Loucy (cell line): Measurements from ENCODE around the gene KCNQ5.

Experiments used
- H2AFZ ChIP-seq: fragments of 200-600 bp; sonication (generic); 2 replicates; pipeline ENCODE4 v1.6.0; 2016; ENCODE audit warnings: antibody characterized with exemption, mild to moderate bottlenecking, low read length, moderate library complexity
- H3F3A ChIP-seq: fragments of 200-600 bp; 2 replicates; pipeline ENCODE4 v1.6.0; 2016; ENCODE audit warnings: antibody characterized with exemption, low read depth, mild to moderate bottlenecking
- H3K27me3 ChIP-seq: fragments of 200-600 bp; sonication (generic); 2 replicates; pipeline ENCODE4 v1.6.1; 2014; ENCODE audit warnings: low read length, mild to moderate bottlenecking; ENCODE audit not compliant: insufficient read depth, poor library complexity, severe bottlenecking
- H3K36me3 ChIP-seq: fragments of 200-600 bp; sonication (generic); 2 replicates; pipeline ENCODE4 v1.6.1; 2016; ENCODE audit warnings: low read length; ENCODE audit not compliant: insufficient read depth
- H3K4me1 ChIP-seq: fragments of 200-600 bp; sonication (generic); 2 replicates; pipeline ENCODE4 v1.5.1; 2014; ENCODE audit warnings: low read length, mild to moderate bottlenecking; ENCODE audit not compliant: insufficient read depth, poor library complexity, severe bottlenecking
- H3K4me2 ChIP-seq: fragments of 200-600 bp; sonication (generic); 2 replicates; pipeline ENCODE4 v1.6.0; 2014; ENCODE audit warnings: antibody characterized with exemption, low read length, low read depth, mild to moderate bottlenecking; ENCODE audit not compliant: poor library complexity, severe bottlenecking
- H3K4me3 ChIP-seq: fragments of 200-600 bp; sonication (generic); 2 replicates; pipeline ENCODE4 v1.5.1; 2014; ENCODE audit warnings: low read length, mild to moderate bottlenecking, mixed read lengths; ENCODE audit not compliant: poor library complexity, severe bottlenecking
- H3K79me2 ChIP-seq: fragments of 200-600 bp; sonication (generic); 2 replicates; pipeline ENCODE4 v1.6.1; 2014; ENCODE audit warnings: low read length; ENCODE audit not compliant: insufficient read depth
- H3K9ac ChIP-seq: fragments of 200-600 bp; sonication (generic); 2 replicates; pipeline ENCODE4 v1.6.0; 2014; ENCODE audit warnings: mild to moderate bottlenecking, low read depth, low read length, moderate library complexity; ENCODE audit not compliant: poor library complexity, severe bottlenecking
- H3K9me2 ChIP-seq: fragments of 200-600 bp; sonication (generic); replicated peaks from 2 replicates; pipeline ENCODE4 v1.6.1; 2016; ENCODE audit warnings: low read depth, low read length, mixed read lengths
- H3K9me3 ChIP-seq: fragments of 200-600 bp; sonication (generic); 2 replicates; pipeline ENCODE4 v1.6.1; 2014; ENCODE audit warnings: mild to moderate bottlenecking, antibody characterized with exemption, low read length, low read depth; ENCODE audit not compliant: insufficient read depth
- H4K20me1 ChIP-seq: fragments of 200-600 bp; sonication (generic); 2 replicates; pipeline ENCODE4 v1.6.0; 2014; ENCODE audit warnings: antibody characterized with exemption, low read length, mild to moderate bottlenecking; ENCODE audit not compliant: insufficient read depth, poor library complexity, severe bottlenecking
- CTCF ChIP-seq: fragments of 200-600 bp; sonication (generic); conservative IDR thresholded peaks from 2 replicates; pipeline ENCODE4 v1.5.1; 2014; ENCODE audit warnings: mild to moderate bottlenecking, antibody characterized with exemption, low read length
- EZH2phosphoT487 ChIP-seq: fragments of 200-600 bp; IDR thresholded peaks from 2 replicates; pipeline ENCODE4 v1.6.1; 2018; ENCODE audit warnings: antibody characterized with exemption, mild to moderate bottlenecking, moderate library complexity, borderline replicate concordance

Gene KCNQ5

GRCh38 chr6:73045609-73046008, 423.7 kb downstream of the KCNQ5 start:
- no peak overlapping the region for H3K4me2 ChIP-seq
- TF ChIP-seq EZH2phosphoT487, result no peak
- TF ChIP-seq CTCF, result no peak
- H3K4me1 ChIP-seq, result no peaks in the 10 kb centered on the region
- H4K20me1 ChIP-seq, result no peaks in the 10 kb centered on the region
- no peaks in the 10 kb centered on the region for H3K9me2 ChIP-seq
- H3K27me3 ChIP-seq, result no peaks in the 10 kb centered on the region
- no peaks in the 10 kb centered on the region for H3K79me2 ChIP-seq
- no peak overlapping the region for H3K4me3 ChIP-seq
- H3K9ac ChIP-seq, result no peak overlapping the region
- H3K9me3 ChIP-seq, result no peaks in the 10 kb centered on the region
- no peaks in the 10 kb centered on the region for H3F3A ChIP-seq
- H2AFZ ChIP-seq, result no peak overlapping the region
- H3K36me3 ChIP-seq, result no peaks in the 10 kb centered on the region

- H3K4me1 ChIP-seq, result no peaks in the 10 kb centered on the region
- H3K4me2 ChIP-seq, result no peak overlapping the region
- no peaks in the 10 kb centered on the region for H3F3A ChIP-seq
- no peaks in the 10 kb centered on the region for H3K27me3 ChIP-seq
- H3K9me2 ChIP-seq, result no peaks in the 10 kb centered on the region
- H3K4me3 ChIP-seq, result no peak overlapping the region
- no peaks in the 10 kb centered on the region for H4K20me1 ChIP-seq
- H3K36me3 ChIP-seq, result no peaks in the 10 kb centered on the region
- no peaks in the 10 kb centered on the region for H3K9me3 ChIP-seq
- no peaks in the 10 kb centered on the region for H3K79me2 ChIP-seq
- no peak overlapping the region for H2AFZ ChIP-seq
- no peak for TF ChIP-seq EZH2phosphoT487
- TF ChIP-seq CTCF, result no peak
- H3K9ac ChIP-seq, result no peak overlapping the region
Observed at GRCh38 chr6:73047801-73048200, 425.9 kb downstream of the KCNQ5 start.

- H3K27me3 ChIP-seq, result no peaks in the 10 kb centered on the region
- no peaks in the 10 kb centered on the region for H3K4me1 ChIP-seq
- H4K20me1 ChIP-seq, result no peaks in the 10 kb centered on the region
- H3K9ac ChIP-seq, result no peak overlapping the region
- no peaks in the 10 kb centered on the region for H3K36me3 ChIP-seq
- TF ChIP-seq EZH2phosphoT487 (no peak), CTCF (no peak)
- no peaks in the 10 kb centered on the region for H3K9me2 ChIP-seq
- H2AFZ ChIP-seq, result no peak overlapping the region
- no peak overlapping the region for H3K4me3 ChIP-seq
- H3K9me3 ChIP-seq, result no peaks in the 10 kb centered on the region
- no peak overlapping the region for H3K4me2 ChIP-seq
- H3K79me2 ChIP-seq, result no peaks in the 10 kb centered on the region
- no peaks in the 10 kb centered on the region for H3F3A ChIP-seq
Observed at GRCh38 chr6:73049971-73050594, 428.2 kb downstream of the KCNQ5 start.
